HG02885 (cell line): ENCODE results near the gene HELZ2.

ENCODE experiments used
- ATAC-seq: cut with Tn5 transposase; IDR thresholded peaks from one replicate; pipeline ENCODE4 v1.9.1; 2021; ENCODE audit warnings: mild to moderate bottlenecking; ENCODE audit not compliant: unreplicated experiment, poor library complexity

The HELZ2 gene

GRCh38 chr20:63553251-63553932, 20.6 kb downstream of the HELZ2 start:
- no peak for ATAC-seq

GRCh38 chr20:63552481-63553249, 21.4 kb downstream of the HELZ2 start:
- no peak for ATAC-seq

- ATAC-seq: no peak
These were observed 23.0 kb downstream of the HELZ2 start for GRCh38 chr20:63551068-63551467.

GRCh38 chr20:63549679-63550282, 24.3 kb downstream of the HELZ2 start:
- ATAC-seq: no peak

GRCh38 chr20:63549019-63549418, 25.0 kb downstream of the HELZ2 start:
- no peak for ATAC-seq

- no peak for ATAC-seq
These were observed 25.5 kb downstream of the HELZ2 start for GRCh38 chr20:63548542-63548941.

GRCh38 chr20:63547725-63548480, 26.1 kb downstream of the HELZ2 start, which contains the start of gene SRMS:
Gene SRMS (minus strand): TSS chr20:63547749. CDS start chr20:63547463, 286 bp downstream.
- no peak for ATAC-seq

- ATAC-seq: no peak
These were observed 26.9 kb downstream of the HELZ2 start for GRCh38 chr20:63546956-63547724.

- ATAC-seq: no peak
These were observed 27.6 kb downstream of the HELZ2 start for GRCh38 chr20:63546256-63546955.

- no peak for ATAC-seq
These were observed 28.2 kb downstream of the HELZ2 start for GRCh38 chr20:63545814-63546213.

GRCh38 chr20:63544958-63545516, 29.0 kb downstream of the HELZ2 start:
- no peak for ATAC-seq

GRCh38 chr20:63544241-63544957, 29.6 kb downstream of the HELZ2 start:
- no peak for ATAC-seq

- no peak for ATAC-seq
These were observed 30.3 kb downstream of the HELZ2 start for GRCh38 chr20:63543733-63544132.

GRCh38 chr20:63543131-63543530, 30.9 kb downstream of the HELZ2 start:
- ATAC-seq: no peak

GRCh38 chr20:63542696-63543095, 31.3 kb downstream of the HELZ2 start:
- ATAC-seq: no peak

GRCh38 chr20:63542031-63542559, 31.9 kb downstream of the HELZ2 start:
- no peak for ATAC-seq

- ATAC-seq: no peak
These were observed 32.7 kb downstream of the HELZ2 start for GRCh38 chr20:63541371-63541770.
